HG03280 (cell line): ENCODE results near the gene EIF3J.

Source experiments
- ATAC-seq: cut with Tn5 transposase; IDR thresholded peaks from one replicate; pipeline ENCODE4 v1.9.1; 2021; ENCODE audit warnings: mild to moderate bottlenecking, moderate library complexity; ENCODE audit not compliant: unreplicated experiment

Gene EIF3J

GRCh38 chr15:44591326-44591725 is 54.4 kb downstream of the EIF3J start:
- no peak for ATAC-seq

- ATAC-seq = no peak
Measured at GRCh38 chr15:44593042-44593736, 56.2 kb downstream of the EIF3J start.

GRCh38 chr15:44595246-44595645 is 58.3 kb downstream of the EIF3J start:
- ATAC-seq = no peak

GRCh38 chr15:44595656-44596510 is 58.9 kb downstream of the EIF3J start:
- no peak for ATAC-seq

GRCh38 chr15:44596511-44597010 is 59.6 kb downstream of the EIF3J start:
- no peak for ATAC-seq

- no peak for ATAC-seq
Measured at GRCh38 chr15:44598066-44598465, 61.1 kb downstream of the EIF3J start.

GRCh38 chr15:44598892-44599291 is 61.9 kb downstream of the EIF3J start:
- ATAC-seq = no peak

- no peak for ATAC-seq
Measured at GRCh38 chr15:44603126-44603525, 66.2 kb downstream of the EIF3J start.

GRCh38 chr15:44606740-44607139 is 69.8 kb downstream of the EIF3J start:
- ATAC-seq = no peak
